Psoas muscle (tissue), 8 donors: Measurements from ENCODE around the gene LRRFIP2. TPM values are rescaled to one million over a fixed set of nuclear protein-coding genes. Genes with fewer than 3 reads are reported as not detected.

Source experiments
- ATAC-seq, 4 donors: fragments of 200-7000 bp; cut with Tn5 transposase; one replicate each; pipeline ENCODE4 v1.9.1; 2020; ENCODE audit warnings: moderate library complexity in 3 of 4, mild to moderate bottlenecking in 2 of 4
- DNase-seq, 2 donors: peaks; one replicate each; pipeline ENCODE4 v3.0.0-alpha.2; 2020
- H3K27ac ChIP-seq: fragments of 200-600 bp; one replicate; pipeline ENCODE4 v1.8.0; 2022
- H3K27me3 ChIP-seq, 3 donors: fragments of 200-600 bp in 1 of 3; one replicate each; pipeline versions ENCODE4 v1.6.1 to v1.8.0; 2013 to 2022; ENCODE audit warnings: low read length in 2 of 3, mild to moderate bottlenecking in 2 of 3, moderate library complexity in 1 of 3; ENCODE audit not compliant: insufficient read depth in 3 of 3
- H3K36me3 ChIP-seq, 2 donors: fragments of 200-600 bp in 1 of 2; one replicate each; pipeline versions ENCODE4 v1.6.1 to v1.8.0; 2013 to 2022; ENCODE audit warnings: low read depth in 1 of 2, mild to moderate bottlenecking in 1 of 2, moderate library complexity in 1 of 2; ENCODE audit not compliant: insufficient read depth in 1 of 2
- H3K4me1 ChIP-seq: fragments of 200-600 bp; one replicate; pipeline ENCODE4 v1.8.0; 2022
- H3K4me3 ChIP-seq: fragments of 200-600 bp; one replicate; pipeline ENCODE4 v1.8.0; 2022; ENCODE audit warnings: mild to moderate bottlenecking
- H3K9me3 ChIP-seq: fragments of 200-600 bp; one replicate; pipeline ENCODE4 v1.8.0; 2022
- CTCF ChIP-seq: fragments of 200-600 bp; IDR thresholded peaks from one replicate; pipeline ENCODE4 v1.8.0; 2022; ENCODE audit warnings: antibody characterized with exemption
- WGBS, 3 donors: extraction: QIAGEN DNeasy Blood & Tissue Kit; methylation state at CpG; one replicate each; pipeline versions ENCODE4 v1.1.6 to v1.1.7; 2013; 5-methylcytosine and 5-hydroxymethylcytosine counted together
- intact Hi-C, 2 donors: fragments of 100-400 bp; cut with DNase I; formaldehyde crosslinking; loops; one replicate each; pipeline versions ENCODE4 v1.11.0 to v1.14.2; 2022
- polyA plus RNA-seq, 3 donors: library from polyadenylated mRNA; stranded (reverse); fragments of 200-250 nt; gene quantifications; one replicate each; pipeline ENCODE4 v1.2.3, GENCODE V29; 2013
- total RNA-seq, 4 donors: library from RNA; stranded (reverse); fragmentation: NEBNext Ultra II Directional in 2 of 4; extraction: Animal tissue kit (Norgen Biotek cat#: 25700) in 2 of 4; gene quantifications; one replicate each; pipeline versions ENCODE4 v1.2.1 to v1.2.4, GENCODE V29; 2021 to 2023
- donor health status: healthy with polysubstance abuse.
- donor health status: DM: no; HTN: no; CAD: no; lungs with moderate emphysema.
- donor health status: Bipolar disorder and iron deficiency.
- donor health status: healthy.
- donor health status: DM: yes; HTN: yes; CAD: no.
- donor health status: DM: no; HTN: no; CAD: no.
- donor health status: DM: no; HTN: no; CAD: no.
- donor health status: DM: yes; HTN: yes; CAD: no.

Gene LRRFIP2
- total and polyA plus RNA-seq, 7 donors, result 35.7 to 163 (median 127) TPM

- Histone ChIP-seq H3K27me3 (no peaks in the 10 kb centered on the region), H3K4me1 (peaks cover 28% of the 10 kb centered on the region), H3K9me3 (no peaks in the 10 kb centered on the region), H3K27ac (no peak overlapping the region), H3K4me3 (no peak overlapping the region), H3K36me3 (no peaks in the 10 kb centered on the region)
- TF ChIP-seq CTCF, result no peak
- WGBS, 3 donors, result 69 to 84% (median 75%) methylated on average over 5 of the region's 5 CpGs
- DNase-seq, result no peak
- no peak for ATAC-seq
- intact Hi-C loops, result no loop called here
Observed at GRCh38 chr3:37194533-37194932, 20.2 kb upstream of the LRRFIP2 start.

DNA sequence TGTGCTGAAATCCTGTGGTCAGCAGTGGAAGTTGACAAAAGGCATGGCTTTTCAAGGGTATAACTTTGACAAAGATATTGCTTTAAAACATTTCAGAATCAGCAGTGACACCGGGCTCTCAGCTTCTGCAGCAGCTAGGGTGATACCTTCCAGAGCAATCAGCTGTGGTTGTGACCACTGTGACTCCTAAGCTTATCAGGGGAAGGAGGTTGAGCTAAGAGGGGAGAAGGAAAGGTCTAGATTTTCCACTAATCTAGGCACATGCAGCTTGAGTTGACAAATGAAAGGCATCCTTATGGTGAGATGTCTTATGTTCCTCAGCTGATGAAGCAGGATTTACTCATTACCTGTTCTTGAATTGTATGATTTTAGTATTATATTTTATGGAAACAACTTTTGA lies 16.3 kb upstream of the LRRFIP2 start:
- H3K4me1 ChIP-seq, result no peaks in the 10 kb centered on the region
- intact Hi-C loops, result no loop called here

GRCh38 chr3:37189109-37189508 lies 14.7 kb upstream of the LRRFIP2 start:
- ATAC-seq (no peak), DNase-seq (no peak)
- no peaks in the 10 kb centered on the region for H3K36me3 ChIP-seq
- WGBS, 3 donors, result 70 to 78% (median 77%) methylated on average over 4 of the region's 4 CpGs
- intact Hi-C loops, result no loop called here
- H3K4me1 ChIP-seq, result peaks cover 6% of the 10 kb centered on the region
- no peaks in the 10 kb centered on the region for H3K9me3 ChIP-seq
- no peak for TF ChIP-seq CTCF
- H3K27me3 ChIP-seq, result no peaks in the 10 kb centered on the region
- no peak overlapping the region for H3K4me3 ChIP-seq
- H3K27ac ChIP-seq, result no peak overlapping the region

More for the DNA sequence above, 16.3 kb upstream of the LRRFIP2 start:
- H3K9me3 ChIP-seq, result no peaks in the 10 kb centered on the region
- H3K4me3 ChIP-seq, result no peak overlapping the region
- no peak for TF ChIP-seq CTCF
- H3K27ac ChIP-seq, result no peak overlapping the region
- WGBS, 3 donors, result 82 to 96% (median 92%) methylated on average over 1 of the region's 1 CpG
- no peak for ATAC-seq
- H3K27me3 ChIP-seq, result no peaks in the 10 kb centered on the region
- DNase-seq, result no peak
- no peaks in the 10 kb centered on the region for H3K36me3 ChIP-seq

- peaks cover 42% of the 10 kb centered on the region for H3K4me1 ChIP-seq
- peak overlapping the region; percentile 56 for H3K27ac ChIP-seq
- intact Hi-C loops, result no loop called here
- no peaks in the 10 kb centered on the region for H3K36me3 ChIP-seq
- ATAC-seq, result no peak
- DNase-seq, result no peak
- 25 to 32% (median 26%) methylated on average over 5 of the region's 5 CpGs for WGBS, 3 donors
- H3K9me3 ChIP-seq, result no peaks in the 10 kb centered on the region
- no peaks in the 10 kb centered on the region for H3K27me3 ChIP-seq
- no peak for TF ChIP-seq CTCF
- no peak overlapping the region for H3K4me3 ChIP-seq
Observed at GRCh38 chr3:37183976-37184375, 9.6 kb upstream of the LRRFIP2 start.

GRCh38 chr3:37183375-37183831 lies 9.0 kb upstream of the LRRFIP2 start:
- no peaks in the 10 kb centered on the region for H3K27me3 ChIP-seq
- no peaks in the 10 kb centered on the region for H3K36me3 ChIP-seq
- H3K27ac ChIP-seq, result peak overlapping the region; percentile 56
- peaks cover 48% of the 10 kb centered on the region for H3K4me1 ChIP-seq
- ATAC-seq (peak in 3 of 4 donors; percentile 41 to 56 (median 46)), DNase-seq (no peak)
- H3K4me3 ChIP-seq, result no peak overlapping the region
- intact Hi-C loops, result no loop called here
- 61 to 76% (median 68%) methylated on average over 3 of the region's 3 CpGs for WGBS, 3 donors
- no peak for TF ChIP-seq CTCF
- H3K9me3 ChIP-seq, result no peaks in the 10 kb centered on the region
